Fibroblast of gingiva (primary cell): ENCODE measurements around the gene DOCK7.
"Not testable (repeated sequence)": the region's sequence is repeated elsewhere in the genome, so short reads cannot be mapped to it uniquely, and the experiment has no call there.

Experiments used
- DNase-seq: peaks from one replicate; pipeline ENCODE4 v3.0.0-alpha.2; 2011; ENCODE audit warnings: low read depth

Gene DOCK7

DNA sequence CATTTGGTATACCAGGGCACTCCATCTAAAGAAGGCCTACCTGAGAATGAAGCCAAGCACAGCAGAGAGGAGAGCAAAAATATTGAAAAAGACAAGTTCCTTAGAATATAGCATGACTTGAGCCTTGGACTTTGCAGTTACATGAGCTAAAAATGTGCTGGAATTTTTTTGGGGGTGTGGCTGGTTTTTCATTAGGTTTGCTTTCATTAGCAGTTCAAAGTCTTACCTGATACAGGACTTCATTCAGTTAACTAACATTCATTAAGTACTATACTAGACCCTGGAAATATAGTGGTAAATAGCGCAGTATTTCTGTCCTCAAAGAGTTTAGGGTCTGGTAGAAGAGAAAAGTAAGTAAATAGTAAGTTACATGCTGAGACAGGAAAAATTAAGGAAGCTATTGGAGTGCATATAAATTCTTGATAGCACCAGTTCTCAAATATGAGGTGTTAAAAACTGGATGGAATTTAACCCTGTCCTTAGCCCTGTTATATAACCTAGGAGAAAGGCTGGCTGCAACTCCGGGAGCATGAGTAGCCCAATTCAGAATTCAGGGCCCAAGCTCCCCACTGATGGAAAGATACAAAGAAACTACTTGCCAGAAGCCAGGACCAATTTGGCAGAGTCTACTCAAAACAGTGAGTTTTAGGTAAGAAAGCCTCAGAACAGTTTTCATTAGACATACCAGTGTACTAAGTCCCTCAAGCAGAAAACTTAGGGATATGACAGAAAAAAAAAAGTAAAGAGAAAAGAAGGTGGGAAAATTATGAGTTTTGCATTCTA, 3.1 kb upstream of the DOCK7 start:
- no peak for DNase-seq

- DNase-seq, result peak; percentile 87
Measured at GRCh38 chr1:62689524-62689923, 1.3 kb upstream of the DOCK7 start.

DNA sequence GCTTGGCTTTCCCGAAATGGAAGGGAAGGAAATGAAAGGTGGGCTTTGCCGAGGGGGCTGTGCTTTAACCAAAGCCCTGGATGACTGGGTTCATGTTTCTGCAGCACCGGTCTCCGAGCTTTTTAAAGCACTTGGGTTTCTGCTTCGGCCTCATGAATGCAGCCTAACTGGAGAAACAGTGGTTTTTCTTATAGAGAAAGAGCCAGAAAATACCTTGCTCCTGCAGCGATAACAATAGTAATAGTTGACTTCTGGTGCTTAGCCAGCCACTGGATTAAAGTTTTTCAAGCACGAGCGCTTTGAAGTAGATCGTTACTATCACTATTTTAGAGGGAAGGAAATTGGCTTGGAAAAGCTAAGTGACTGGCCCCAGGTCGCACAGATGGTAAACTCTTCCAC, 500 bp upstream of the DOCK7 start:
- DNase-seq, result no peak

- DNase-seq, result peak; percentile 25
Measured at GRCh38 chr1:62687421-62687902, 724 bp downstream of the DOCK7 start.

DNA sequence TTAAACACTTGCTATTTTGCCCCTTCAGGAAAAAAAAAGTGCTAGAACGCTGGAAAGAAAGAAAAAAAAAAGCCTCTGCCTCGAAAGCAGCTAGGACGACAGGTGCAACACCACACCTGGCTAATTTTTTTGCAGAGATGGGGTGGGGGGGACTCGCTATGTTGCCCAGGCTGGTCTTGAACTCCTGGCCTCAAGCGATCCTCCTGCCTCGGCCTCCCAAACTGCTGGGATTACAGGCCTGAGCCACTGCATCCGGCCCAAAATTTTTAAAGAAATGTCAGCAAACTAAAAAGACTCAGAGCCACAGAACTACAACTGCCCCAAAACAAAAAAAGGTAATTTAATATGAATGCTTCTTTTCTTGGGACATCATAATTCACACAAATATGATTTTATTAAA, 1.4 kb downstream of the DOCK7 start:
- DNase-seq, result no peak

GRCh38 chr1:62685431-62685859, 2.7 kb downstream of the DOCK7 start:
- no peak for DNase-seq

DNA sequence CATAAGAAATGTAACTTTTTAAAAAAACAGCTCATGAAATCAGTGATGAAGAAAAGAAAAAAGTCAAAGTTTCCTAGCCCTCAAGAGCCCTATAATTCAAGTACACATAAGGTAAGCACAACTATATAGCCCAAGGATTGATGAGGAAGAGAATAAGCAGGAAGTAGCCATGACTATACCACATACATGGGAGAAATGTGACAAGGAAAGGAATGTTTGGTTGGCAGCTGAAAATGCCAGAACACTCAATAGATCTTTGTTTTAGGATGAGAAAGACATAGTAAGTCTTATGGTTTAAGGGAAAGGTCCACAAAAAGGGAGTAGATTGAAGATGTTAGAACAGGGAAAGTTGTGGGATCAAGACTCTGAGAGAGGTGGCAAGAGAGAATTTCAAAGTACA, 5.7 kb downstream of the DOCK7 start:
- no peak for DNase-seq

DNA sequence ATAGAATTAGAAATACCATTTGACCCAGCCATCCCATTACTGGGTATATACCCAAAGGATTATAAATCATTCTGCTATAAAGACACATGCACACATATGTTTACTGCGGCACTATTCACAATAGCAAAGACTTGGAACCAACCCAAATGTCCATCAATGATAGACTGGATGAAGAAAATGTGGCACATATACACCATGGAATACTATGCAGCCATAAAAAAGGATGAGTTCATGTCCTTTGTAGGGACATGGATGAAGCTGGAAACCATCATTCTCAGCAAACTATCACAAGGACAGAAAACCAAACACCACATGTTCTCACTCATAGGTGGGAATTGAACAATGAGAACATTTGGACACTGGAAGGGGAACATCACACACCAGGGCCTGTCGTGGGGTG, 7.2 kb downstream of the DOCK7 start:
- DNase-seq, result not testable (repeated sequence)

DNA sequence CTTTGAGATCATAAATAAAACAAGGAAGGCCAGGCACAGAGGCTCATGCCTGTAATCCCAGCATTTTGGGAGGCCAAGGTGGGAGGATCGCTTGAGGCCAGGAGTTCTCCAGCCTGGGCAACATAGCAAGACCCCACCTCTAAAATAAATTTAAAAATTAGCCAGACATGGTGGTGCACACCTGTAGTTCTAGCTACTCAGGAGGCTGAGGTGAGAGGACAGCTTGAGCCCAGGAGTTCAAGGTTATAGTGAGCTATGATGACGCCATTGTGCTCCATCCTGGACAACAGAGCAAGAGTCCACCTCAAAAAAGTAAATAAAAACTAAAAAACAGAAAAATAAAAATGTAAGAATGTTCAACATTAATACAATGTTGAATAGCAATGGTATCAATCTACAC, 10.4 kb downstream of the DOCK7 start:
- not testable (repeated sequence) for DNase-seq

DNA sequence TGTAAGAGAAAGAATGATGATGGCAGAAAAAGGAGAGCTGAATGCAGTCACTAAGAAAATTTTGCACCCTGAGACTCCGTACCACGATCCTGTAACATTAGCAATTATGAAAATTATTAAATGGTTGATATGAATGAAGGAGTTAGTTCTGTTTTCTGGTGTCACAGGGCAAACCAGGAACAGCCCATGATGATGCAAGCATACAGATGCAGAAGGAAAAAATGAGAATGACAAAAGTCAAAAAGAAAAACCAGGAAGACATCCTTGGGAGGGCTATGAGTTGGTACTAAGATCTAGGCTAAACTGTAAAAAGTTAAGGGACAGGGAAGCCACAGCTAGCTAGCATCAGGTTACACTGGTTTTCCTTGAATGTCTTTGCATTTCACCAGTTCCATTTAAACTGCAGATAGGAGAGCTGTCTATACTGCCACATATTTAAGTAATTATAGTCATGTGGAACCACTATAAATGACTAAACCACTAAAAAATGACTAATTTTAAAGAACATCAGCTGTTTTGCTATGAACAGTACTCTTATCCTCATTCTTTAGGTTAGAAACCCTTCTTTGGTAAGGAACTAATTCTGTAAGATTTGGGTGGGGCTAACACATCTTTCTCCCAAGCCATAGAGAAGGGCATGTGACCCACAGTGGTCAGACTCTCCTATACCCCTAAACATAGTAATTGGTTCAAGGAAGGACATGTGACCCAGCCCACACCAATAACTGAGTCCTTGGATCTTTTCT, 11.4 kb downstream of the DOCK7 start:
- DNase-seq, result peak; percentile 78

DNA sequence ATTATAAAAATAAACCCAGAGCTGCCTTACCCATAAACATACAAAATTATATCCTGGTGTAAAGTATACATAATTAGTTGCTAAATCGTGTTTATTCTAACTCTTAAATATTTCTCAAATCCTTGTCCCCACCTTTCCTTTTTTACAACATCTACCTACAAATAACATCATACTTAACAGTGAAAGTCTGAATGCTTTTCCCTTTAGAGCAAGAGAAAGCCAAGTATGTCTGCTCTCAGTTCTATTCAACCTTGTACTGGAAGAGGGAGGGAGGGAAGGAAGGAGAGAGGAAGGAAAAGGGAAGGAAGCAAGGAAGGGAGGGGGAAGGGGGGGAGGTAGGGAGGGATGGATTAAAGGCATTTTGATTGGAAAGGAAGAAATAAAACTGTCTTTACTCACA, 14.6 kb downstream of the DOCK7 start:
- DNase-seq, result no peak

- DNase-seq, result no peak
Measured at GRCh38 chr1:62672029-62672428, 16.2 kb downstream of the DOCK7 start.

- DNase-seq, result no peak
Measured at GRCh38 chr1:62654744-62655143, 33.4 kb downstream of the DOCK7 start.

DNA sequence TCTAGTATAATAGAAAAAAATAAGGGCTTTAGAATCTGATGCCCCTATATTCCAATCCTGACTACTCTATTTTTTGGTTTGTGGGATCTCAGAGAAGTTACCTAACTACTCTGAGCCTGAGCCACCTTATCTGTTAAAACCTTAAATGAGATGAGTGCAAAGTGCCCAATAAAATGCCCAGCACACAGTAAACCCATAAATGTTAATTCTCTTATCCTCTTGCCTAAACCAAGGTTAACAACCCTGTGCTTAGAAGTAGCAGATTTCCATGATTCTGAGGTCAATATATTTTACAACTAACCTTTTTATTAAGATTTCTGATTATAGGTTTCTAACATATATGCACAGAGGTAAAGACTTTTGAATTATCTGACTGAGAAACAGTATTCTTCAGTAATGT, 35.8 kb downstream of the DOCK7 start:
- DNase-seq, result no peak

DNA sequence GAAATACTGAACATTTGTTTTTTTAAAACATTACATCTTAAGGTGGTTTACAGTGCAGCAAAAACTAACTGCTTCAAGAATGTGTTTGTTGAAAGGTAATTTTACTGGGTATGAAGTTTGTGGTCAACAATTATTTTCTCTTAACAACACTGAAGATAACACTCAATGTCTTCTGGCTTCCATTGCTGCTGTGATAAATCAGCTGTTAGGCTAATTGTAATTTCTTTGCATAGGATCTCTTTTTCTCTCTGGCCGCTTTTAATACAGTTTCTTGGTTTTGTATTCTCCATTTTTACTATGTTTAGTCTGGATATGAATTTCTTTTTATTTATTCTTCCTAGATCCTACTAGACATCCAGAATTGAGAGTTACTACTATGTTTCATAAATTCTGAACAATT, 44.9 kb downstream of the DOCK7 start:
- DNase-seq, result no peak

GRCh38 chr1:62637392-62638105, 50.6 kb downstream of the DOCK7 start:
- no peak for DNase-seq

GRCh38 chr1:62628506-62628905, 59.7 kb downstream of the DOCK7 start:
- no peak for DNase-seq

DNA sequence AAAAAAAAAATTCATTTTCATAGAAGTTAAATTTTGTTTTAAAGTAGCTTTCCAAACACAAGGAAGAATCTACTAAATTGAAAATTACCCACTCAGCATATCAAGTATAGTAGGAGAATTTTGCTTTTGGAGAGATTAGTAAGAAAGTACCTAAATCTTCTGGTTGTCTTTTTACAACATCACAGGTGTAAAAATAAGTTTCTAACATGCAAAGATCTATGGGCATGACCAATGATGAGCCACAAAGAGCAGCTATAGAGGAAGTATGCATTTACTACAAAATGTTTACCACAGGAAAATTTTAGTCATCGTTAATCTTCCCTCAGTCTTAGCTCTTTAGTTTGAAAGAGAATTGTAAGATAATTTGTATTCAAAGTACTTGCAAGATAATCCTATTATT, 62.8 kb downstream of the DOCK7 start:
- no peak for DNase-seq

GRCh38 chr1:62621907-62622306, 66.3 kb downstream of the DOCK7 start:
- peak; percentile 96 for DNase-seq

DNA sequence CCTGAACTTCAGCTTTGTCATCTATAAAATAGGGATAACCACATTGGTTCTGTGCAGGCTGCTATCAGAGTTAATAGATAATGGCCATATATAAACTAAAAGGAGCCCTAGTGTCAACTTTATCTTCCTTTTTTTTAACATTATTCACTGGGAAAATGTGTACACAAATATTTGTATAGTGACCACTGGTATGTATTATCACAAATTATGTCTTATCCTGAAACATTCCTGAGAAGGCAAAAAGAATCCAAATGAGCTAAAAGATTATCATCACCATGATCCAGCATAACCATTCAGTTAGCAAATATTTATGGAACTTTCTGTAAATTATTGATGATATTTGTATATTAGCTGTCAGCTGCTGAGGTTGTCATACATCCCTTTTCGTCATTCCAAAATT, 74.3 kb downstream of the DOCK7 start:
- no peak for DNase-seq

GRCh38 chr1:62613325-62613727, 74.9 kb downstream of the DOCK7 start:
- no peak for DNase-seq

DNA sequence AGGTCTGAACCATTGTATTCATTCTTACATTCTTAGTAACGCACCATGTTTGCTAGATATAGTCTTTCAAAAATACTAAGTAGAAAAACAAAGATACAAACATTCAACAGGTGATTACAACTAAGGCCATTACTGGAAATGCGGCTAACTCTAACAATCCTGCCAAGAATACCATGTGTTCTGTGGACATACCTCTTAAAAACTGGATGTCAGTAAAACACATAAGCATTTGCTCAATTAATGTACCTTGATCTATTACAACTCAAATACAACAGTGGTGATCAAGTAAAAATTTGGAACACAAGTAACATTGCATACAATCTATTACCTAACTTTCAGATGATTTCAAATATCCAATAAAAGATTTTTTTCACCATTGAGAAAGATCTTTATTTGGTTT, 75.4 kb downstream of the DOCK7 start:
- DNase-seq, result no peak

DNA sequence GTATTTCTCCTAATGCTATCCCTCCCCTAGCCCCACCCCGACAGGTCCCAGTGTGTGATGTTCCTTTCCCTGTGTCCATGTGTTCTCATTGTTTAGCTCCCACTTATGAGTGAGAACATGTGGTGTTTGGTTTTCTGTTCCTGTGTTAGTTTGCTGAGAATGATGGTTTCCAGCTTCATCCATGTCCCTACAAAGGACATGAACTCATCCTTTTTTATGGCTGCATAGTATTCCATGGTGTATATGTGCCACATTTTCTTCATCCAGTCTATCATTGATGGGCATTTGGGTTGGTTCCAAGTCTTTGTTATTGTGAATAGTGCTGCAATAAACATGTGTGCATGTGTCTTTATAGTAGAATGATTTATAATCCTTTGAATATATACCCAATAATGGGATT, 77.6 kb downstream of the DOCK7 start:
- not testable (repeated sequence) for DNase-seq
